Activated T-helper 1 cell treated with Interleukin-2 at 50 U/mL for 16 hours (primary cell): ENCODE measurements around the gene COX6A2.
A peak's percentile ranks its signal among the peaks of the same experiment; 100 is the strongest.
"Not testable (repeated sequence)": the region's sequence is repeated elsewhere in the genome, so short reads cannot be mapped to it uniquely, and the experiment has no call there.

ENCODE experiments used
- DNase-seq: peaks from one replicate; pipeline ENCODE4 v3.0.0-alpha.2; 2020; ENCODE audit warnings: low read depth

COX6A2 gene

DNA sequence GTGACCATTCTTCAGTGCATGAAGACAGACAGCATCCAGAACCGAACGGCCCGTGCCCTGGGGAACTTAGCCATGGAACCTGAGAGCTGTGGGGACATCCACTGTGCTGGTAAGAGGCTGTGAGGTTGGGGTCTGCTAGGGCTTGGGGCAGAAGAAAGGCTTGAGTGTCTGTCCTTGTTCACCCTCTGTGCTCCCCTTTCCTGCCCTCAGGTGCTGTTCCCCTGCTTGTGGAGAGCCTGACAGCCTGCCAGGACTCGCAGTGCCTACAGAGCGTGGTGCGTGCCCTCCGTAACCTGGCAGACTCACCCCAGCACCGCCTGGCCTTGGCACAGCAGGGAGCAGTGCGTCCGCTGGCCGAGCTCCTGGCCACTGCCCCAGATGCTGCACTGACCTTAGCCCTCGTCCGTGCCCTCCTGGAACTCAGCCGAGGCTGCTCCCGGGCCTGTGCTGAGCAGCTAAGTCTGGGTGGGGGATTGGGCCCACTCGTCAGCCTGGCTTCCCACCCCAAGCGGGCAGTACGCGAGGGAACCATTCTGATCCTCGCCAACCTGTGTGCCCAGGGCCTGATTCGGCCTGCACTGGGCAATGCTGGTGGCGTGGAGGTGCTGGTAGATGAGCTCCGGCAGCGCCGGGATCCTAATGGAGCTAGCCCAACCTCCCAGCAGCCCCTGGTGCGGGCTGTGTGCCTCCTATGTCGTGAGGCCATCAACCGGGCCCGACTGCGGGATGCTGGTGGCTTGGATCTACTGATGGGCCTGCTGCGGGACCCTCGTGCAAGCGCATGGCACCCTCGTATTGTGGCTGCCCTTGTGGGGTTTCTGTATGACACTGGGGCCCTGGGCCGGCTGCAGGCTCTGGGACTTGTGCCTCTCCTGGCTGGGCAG, 34.0 kb upstream of the COX6A2 start:
- DNase-seq = no peak

DNA sequence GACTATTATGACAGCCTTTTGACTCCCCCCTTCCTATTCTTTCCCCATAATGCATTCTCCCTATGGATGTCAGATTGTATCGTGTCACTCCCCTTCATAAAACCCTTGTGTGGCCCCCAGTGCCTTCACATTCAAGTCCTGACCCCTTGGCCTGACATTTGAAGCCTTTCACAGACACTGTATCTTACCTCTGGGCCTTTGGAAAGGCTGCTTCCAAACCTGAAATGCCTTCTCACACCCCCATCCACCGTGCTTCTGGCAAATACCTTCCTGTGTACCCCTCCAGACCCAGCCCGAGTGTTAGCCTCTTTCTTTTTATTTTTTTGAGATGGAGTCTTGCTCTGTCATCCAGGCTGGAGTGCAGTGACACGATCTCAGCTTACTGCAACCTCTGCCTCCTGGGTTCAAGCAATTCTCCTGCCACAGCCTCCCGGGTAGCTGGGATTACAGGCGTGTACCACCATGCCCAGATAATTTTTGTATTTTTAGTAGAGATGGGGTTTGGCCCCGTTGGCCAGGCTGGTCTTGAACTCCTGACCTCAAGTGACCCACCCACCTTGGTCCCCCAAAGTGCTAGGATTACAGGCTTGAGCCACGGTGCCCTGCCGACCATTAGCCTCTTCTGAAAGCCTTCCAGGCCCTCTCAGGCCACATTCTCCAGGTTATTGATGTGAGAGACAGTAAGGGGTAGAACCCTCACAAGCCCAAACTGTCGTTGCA, 33.2 kb upstream of the COX6A2 start:
- DNase-seq = no peak

DNA sequence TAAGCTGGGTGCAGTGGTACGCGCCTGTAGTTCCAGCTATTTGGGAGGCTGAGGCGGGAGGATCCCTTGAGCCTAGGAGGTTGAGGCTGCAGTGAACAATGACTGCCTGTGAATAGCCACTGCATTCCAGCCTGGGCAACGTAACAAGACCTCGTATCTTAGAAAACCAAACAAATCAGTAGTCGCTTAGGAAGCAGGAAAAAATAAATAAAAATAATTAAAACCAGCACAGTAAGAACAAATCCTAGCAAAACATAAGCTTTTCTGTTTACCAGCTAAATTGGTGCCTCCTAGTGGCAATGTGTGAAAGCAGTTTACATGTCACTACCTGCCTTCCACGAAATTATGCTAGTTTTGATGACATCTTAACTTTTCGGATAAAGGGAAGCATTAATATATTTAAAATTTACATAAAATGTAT, 32.4 kb upstream of the COX6A2 start:
- no peak for DNase-seq

DNA sequence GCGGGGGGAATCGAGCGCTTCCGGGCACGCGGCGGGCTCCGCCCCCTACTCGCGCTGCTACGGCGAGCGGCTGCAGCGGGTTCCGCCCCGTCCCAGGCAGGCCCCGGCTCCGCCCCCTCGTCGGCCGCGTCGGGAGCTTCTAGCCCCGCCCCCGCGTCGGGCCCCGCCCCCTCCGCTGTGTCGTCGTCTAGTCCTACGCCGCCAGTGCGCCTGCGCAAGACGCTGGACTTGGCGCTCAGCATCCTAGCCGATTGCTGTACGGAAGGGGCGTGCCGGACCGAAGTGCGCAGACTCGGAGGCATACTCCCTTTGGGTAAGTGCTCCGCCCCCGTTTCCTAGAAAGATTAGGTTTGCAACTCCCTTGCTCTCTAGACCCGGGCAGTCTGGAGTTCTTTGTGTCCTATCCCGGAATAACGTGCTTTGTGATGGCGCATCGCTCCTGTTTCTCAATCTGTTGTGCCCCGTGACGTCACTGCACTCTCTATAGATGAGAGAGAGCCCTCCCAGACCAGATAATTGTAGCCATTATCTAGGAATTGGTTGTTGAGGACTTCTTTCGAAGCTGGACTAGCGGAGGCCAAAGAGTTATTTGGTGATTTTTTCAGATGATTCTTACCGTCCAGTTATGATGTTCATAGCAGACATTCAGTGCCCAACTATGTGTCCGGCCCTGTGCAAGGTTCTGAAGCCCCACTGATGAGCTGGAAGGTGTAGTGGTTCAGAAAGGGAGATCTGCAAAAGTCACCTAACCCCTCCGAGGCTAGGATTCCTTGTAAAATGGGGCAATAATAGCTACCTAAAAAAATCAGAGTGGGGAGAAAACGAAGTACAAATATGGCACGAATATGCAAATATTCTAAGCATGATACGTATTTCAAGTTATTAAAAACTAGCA, 31.8 kb upstream of the COX6A2 start:
- DNase-seq = peak; percentile 100

DNA sequence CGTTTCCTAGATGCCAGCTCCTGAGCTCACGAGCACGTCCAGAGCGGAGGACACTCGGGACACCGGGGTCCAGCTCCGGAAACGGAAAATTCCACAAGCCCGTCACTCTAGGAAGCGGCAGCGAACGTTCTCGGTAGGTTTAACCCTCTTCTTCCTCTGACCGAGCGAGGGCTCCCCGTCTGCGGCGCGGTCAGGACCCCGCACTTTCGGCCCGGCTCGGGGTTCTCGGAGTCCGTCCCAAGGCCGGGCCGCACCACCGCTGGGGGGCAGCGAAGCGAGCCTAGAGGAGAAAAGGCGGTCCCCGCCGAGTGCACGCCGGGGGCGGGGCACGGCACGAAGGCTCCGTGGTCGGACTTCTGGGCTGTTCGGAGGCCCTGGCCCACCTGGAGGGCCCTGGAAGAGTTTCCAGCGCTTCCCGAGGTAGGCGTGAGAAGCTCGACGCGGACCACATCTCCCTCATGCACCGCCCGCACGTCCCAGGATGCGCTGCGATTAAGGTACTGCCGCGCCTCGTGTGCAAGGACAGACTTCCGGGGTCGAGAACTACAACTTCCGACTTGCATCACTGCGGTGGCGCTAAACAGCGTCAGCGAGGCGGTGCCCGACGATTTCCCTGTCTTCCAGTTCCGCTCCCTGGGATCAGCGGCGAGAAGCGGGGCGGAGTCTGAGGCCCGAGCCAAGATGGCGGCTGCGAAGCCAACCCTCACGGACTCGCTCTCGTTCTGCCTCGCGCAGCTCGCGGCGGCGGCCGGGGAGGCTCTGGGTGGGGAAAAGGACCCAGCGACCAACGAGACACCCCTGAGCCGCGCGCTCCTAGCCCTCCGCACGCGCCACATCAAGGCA, 30.9 kb upstream of the COX6A2 start, which contains the start of gene ARMC5:
Gene ARMC5 (plus strand): TSS at position 658 of the 843 bp plus-strand sequence. CDS start 24 bp downstream, at position 682.
- DNase-seq = peak; percentile 94

DNA sequence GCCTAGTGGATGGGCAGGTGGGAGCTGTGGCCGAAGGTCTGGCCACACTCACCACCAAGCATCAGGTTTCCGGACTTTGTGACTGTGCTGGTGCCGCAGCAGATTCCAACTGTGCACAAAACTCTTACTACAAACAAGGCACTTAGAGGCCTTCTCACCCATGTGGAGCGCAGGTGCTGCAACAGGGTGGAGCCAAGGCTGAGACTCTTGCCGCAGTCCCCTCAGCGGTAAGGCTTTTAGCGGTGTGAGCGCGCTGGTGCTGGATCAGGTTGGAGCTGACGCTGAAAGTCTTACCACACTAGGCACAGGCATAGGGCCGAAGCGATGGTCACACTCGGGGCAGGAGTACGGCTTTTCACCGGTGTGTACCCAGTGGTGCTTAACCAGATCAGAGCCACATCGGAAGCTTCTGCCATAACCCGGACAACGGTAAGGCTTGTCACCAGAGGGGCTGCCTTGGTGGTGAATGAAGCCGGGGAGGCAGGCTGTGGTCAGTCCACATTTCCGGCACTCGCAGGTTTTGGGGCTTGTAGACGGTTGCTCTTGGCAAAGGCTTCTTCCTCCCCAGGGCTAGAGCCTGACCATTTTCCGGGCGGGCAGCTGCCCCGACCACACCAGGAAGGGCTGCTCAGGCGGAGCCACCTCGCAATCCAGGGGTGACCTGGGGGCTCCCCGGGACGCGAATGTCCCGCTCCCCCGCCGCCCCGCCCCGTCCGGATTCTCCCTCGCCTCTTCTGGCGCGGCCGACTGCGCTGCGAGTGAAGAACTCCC, 30.1 kb upstream of the COX6A2 start:
- peak; percentile 38 for DNase-seq

DNA sequence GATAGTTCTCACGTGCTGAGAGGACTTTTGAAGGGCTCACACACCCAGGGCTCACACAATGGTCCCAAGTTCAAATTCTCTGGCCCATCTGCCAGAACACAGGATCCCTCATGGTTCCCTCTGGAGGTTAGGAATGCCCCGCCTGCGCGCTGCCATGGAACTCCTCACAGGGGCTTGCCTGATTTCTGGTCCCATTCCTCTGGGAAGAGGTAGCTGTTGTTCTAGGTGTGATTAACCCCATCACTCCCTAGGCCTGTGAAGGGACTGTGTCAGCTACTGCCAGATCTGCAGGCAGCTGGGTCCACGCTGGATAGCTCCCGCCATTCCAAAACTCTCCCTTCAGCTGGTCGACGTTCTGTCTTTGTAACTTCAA, 28.8 kb upstream of the COX6A2 start:
- no peak for DNase-seq

DNA sequence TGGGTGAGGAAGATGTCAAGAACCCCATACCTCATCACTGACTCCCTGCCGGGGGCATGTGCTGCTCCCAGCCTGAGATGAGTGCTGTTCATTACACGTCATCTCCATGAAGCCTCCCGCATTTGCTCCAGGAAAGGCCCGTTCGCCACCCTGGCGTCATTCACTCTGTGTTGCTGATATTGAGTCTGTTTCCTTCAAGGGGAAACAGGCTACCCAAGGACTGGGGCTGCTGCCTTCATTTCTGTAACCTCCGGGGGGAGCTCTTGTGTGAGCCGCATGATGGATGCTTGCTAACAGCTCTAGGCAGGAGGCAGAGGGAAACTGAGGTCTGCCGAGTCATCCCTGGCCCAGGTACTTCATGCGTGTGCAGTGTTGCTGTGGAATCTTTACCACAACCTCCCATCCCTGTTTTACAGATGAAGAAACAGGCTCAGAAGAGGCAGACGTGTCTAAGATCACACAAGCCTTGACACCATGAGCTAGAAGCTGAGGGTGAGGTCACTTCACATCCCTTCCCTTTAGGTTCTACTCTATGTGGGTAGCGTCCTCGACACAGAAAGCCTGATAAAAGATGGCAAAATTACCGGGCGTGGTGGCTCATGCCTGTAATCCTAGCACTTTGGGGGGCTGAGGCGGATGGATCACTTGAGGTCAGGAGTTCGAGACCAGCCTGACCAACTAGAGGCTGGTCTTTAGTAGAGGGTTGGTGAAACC, 27.6 kb upstream of the COX6A2 start:
- no peak for DNase-seq

DNA sequence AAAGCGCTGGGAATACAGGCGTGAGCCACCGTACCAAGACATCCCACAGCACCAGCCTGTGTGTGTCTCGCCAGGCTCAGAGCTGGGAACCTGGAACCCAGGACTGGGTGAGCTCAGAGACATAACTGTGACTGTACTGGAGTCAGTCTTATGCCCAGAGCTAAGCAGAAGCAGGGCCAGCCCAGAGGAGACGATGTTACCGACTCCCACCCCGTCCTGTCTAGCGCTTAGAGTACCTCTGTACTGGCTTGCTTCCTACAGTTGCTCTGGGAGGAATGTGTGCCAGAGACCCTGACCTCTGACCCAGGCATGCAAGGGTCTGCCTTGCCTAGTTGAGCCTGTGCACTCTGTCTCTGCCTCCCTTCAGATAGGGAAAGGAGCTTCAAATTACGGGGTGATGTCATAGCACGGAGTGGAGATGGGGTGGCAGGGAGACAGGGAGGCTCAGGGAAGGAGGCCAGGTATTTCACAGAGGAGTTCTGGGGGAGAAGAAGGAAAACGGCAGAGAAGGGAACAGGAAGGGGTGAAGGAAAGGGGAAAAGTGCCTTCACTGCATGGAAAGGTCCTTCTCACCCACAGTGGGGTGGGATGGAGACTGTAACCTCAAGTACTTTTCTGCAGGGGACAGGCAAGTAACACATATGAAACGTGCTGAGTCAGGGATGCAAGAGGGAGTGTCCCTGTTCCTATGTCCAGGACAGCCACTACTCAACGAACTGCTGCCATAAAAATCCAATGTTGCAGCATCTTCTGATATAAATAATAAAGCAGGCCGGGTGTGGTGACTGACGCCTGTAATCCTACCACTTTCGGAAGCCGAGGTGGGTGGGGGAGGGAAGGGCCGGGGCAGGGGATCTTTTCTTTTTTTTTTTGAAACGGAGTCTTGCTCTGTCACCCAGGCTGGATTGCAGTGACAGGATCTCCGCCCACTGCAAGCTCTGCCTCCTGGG, 25.4 kb upstream of the COX6A2 start:
- DNase-seq = no peak

DNA sequence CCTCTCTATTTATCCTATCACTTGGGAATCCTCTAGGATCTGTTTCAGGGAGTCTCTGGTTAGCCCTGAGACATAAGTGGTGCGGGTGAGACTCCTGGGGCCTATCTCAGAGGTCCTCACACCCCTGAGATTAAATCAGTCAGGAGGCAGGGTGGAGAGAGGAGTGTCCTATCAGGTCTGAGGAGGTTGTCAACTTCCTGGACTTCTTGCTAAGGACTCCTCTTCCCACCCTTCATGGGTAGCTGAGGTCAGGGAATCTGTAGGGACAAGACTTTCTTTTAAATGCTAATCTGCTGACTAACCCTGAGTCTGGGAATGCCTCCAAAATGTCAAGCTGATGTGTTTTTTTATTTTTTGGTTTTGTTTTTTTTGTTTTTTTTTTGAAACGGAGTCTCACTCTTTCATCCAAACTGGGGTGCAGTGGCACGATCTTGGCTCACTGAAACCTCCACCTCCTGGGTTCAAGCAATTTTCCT, 24.5 kb upstream of the COX6A2 start:
- DNase-seq = no peak

DNA sequence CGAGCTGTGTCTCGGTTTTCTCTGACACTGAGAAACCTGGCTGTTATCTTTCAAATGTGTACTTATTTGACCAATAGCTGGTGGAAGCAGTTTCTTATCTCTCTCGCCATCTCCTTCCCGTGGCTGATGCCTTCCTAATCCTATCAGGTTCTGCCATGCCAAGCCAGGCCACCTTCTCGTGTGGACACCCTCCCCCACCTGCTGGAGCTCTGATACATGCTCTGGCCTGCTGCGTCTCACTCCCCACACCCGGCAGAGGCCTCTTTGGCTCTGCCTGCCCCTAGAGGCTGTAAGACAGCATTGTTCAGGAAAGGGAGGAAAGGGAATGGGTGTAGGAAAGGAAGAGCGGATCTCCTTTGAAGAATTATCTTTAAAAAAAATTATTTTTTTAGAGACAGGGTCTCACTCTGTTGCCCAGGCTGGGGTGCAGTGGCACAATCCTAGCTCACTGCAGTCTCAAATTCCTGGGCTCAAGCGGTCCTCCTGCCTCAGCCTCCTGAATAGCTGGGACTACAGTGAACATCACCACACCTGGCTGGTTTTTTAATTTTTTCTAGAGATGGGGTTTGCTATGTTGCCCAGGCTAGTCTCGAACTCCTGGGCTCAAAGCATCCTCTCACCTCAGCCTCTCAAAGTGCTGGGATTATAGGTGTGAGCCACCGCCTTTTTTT, 23.7 kb upstream of the COX6A2 start:
- DNase-seq = no peak

DNA sequence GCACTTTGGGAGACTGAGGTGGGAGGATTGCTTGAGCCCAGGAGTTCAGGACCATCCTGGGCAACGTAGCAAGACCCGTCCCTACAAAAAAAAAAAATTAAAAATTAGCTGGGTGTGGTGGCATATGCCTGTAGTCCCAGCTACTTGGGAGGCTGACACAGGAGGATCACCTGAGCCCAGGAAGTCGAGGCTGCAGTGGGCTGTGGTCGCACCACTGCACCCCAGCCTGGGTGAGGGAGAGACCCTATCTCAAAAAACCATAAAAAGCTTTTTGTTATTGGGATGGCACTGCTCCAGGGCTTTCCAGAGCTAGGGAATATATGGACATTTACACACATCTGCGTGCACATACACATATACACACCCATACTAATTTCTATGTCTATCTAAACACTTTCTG, 23.0 kb upstream of the COX6A2 start:
- no peak for DNase-seq

DNA sequence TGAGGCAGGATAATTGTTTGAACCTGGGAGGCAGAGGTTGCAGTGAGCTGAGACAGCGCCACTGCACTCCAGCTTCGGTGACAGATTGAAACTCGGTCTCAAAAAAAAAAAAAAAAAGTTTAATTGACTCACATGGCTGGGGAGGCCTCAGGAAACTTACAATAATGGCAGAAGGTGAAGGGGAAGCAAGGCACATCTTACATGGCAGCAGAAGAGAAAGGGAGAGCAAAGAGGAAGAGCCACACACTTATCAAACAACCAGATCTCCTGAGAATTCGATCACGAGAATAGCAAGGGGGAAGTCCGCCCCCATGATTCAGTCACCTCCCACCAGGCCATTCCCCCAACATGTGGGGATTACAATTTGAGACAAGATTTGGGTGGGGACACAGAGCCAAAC, 17.8 kb upstream of the COX6A2 start:
- DNase-seq = not testable (repeated sequence)

DNA sequence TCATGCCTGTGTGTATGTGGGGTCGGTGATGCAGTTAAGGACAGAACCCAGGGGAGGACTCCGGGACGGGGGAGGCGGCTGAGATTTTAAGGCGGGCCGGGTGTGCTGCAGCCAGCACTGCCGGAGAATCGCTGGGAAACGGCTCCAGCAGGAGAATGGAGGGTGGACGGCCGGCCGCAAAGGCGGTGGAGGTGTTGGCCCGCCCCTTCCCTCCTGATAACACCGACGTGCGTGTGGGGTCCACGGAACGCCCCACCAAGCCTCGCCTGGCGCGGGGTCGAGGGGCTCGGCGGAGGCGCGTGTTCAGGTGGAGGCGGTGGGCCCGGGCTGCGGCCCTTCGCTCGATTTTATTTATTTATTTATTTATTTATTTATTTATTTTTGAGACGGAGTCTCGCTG, 13.8 kb upstream of the COX6A2 start:
- no peak for DNase-seq

DNA sequence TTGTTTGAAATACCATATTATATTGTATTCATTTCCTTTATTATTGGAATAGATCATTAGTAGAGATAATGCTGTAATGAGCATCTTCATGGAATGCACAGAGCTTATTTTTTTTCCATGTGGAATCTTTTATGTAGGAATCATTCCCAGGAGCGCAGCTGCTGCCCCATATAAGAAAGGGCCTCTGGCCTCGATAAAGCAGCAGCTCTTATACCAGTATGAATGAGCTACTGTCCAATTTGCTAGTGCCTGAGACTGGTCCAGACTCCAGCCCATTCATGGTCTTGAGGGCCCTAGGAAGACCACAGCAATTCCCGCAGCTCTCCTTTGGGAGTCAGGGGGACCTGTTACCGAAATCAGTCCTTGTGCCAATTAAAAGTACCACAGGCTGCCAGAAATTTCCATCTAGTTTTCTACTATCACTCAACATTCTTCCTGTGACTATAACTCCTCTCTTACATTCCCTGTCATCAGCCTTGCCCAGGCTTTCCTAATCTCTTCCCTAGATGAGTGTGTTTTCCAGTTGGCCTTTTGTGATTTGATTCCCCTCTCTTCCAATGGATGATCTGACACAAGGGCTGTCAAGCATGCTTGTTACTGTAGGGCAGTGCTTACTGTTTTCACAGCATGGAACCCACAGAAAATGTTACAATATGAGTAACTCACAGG, 12.5 kb upstream of the COX6A2 start:
- no peak for DNase-seq

DNA sequence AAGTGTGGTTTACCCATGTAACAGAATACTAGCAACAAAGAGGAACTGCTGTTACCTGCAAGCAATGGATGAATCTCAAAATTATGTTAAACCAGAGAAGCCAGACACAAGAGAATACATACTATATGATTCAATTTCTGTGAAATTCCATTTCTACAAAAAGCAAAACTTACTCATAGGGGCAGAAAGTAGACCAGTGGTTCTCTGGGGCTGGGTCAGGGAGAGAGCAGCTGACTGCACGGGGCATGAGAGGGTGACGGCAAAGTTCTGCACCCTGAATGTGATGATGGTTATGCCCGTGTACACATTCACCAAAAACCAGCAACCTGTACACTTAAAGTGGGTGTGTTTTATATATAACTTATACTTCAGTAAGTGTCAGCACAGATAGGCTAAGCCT, 11.4 kb upstream of the COX6A2 start:
- DNase-seq = no peak

DNA sequence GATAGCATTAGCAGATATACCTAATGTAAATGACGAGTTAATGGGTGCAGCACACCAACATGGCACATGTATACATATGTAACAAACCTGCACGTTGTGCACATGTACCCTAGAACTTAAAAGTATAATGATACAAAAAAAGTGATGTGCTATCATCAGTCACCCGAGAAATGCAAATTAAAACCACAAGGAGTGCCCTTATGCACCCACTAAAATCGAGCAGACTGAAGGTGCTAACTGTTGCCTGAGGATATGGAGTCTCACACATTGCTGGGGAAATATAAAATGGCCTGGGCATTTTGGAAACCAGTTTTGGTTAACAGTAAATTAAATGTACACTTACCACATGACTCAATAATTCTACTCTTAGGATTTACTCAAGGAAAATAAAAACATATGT, 10.9 kb upstream of the COX6A2 start:
- not testable (repeated sequence) for DNase-seq
